Activated T-cell treated with anti-CD3 and anti-CD28 coated beads, Interleukin-2, amount 50 U/mL, for 72 hours (primary cell): ENCODE data around the gene FGD5. TPM values are rescaled to one million over a fixed set of nuclear protein-coding genes. Genes with fewer than 3 reads are reported as not detected.

Experiments used
- ATAC-seq, 2 donors: fragments of 150-1000 bp; cut with Tn5 transposase; replicated peaks in 1 of 2; 2 replicates each; pipeline ENCODE4 v1.10.0; 2021; ENCODE audit warnings: moderate library complexity in 2 of 2, mild to moderate bottlenecking in 1 of 2
- DNase-seq, 2 donors: peaks; one replicate each; pipeline ENCODE4 v3.0.0; 2021 to 2022; ENCODE audit warnings: mixed read lengths in 1 of 2
- H3K27ac Mint-ChIP-seq: one replicate; pipeline ENCODE4 v1.8.0; 2022; ENCODE audit warnings: mild to moderate bottlenecking, moderate library complexity, mixed read lengths
- H3K27me3 Mint-ChIP-seq: one replicate; pipeline ENCODE4 v1.8.0; 2022; ENCODE audit warnings: low read depth, mixed read lengths
- H3K36me3 Mint-ChIP-seq, 2 donors: one replicate each; pipeline ENCODE4 v1.8.0; 2022; ENCODE audit warnings: mixed read lengths in 2 of 2, mild to moderate bottlenecking in 1 of 2; ENCODE audit not compliant: insufficient read depth in 2 of 2
- H3K4me1 Mint-ChIP-seq: one replicate; pipeline ENCODE4 v1.8.0; 2022; ENCODE audit warnings: low read depth, mixed read lengths
- H3K4me3 Mint-ChIP-seq, 2 donors: one replicate each; pipeline ENCODE4 v1.8.0; 2022; ENCODE audit warnings: mild to moderate bottlenecking in 2 of 2, mixed read lengths in 2 of 2, moderate library complexity in 2 of 2
- H3K9me3 Mint-ChIP-seq, 2 donors: one replicate each; pipeline ENCODE4 v1.8.0; 2022; ENCODE audit warnings: mixed read lengths in 2 of 2
- total RNA-seq, 2 donors: library from RNA; stranded (reverse); gene quantifications; one replicate each; pipeline ENCODE4 v1.2.3, GENCODE V29; 2022

Gene FGD5
- total RNA-seq, 2 donors from 2014 or later: not detected

GRCh38 chr3:14820156-14820555 is 1.4 kb downstream of the FGD5 start:
- no peak for DNase-seq
- Mint-ChIP-seq H3K9me3 (no peaks in the 10 kb centered on the region), H3K27ac (no peak overlapping the region), H3K36me3 (no peaks in the 10 kb centered on the region), H3K4me1 (no peaks in the 10 kb centered on the region), H3K27me3 (peaks cover 9% of the 10 kb centered on the region), H3K4me3 (no peak overlapping the region)
- ATAC-seq: no peak

GRCh38 chr3:14821151-14821550 is 2.4 kb downstream of the FGD5 start:
- Mint-ChIP-seq H3K27ac (no peak overlapping the region), H3K27me3 (peaks cover 7% of the 10 kb centered on the region), H3K36me3 (no peaks in the 10 kb centered on the region), H3K4me3 (no peak overlapping the region), H3K4me1 (no peaks in the 10 kb centered on the region), H3K9me3 (no peaks in the 10 kb centered on the region)
- ATAC-seq (no peak), DNase-seq (no peak)

GRCh38 chr3:14822134-14822533 is 3.4 kb downstream of the FGD5 start:
- H3K27me3 Mint-ChIP-seq: peaks cover 7% of the 10 kb centered on the region
- no peak overlapping the region for H3K4me3 Mint-ChIP-seq
- DNase-seq (no peak), ATAC-seq (no peak)
- H3K4me1 Mint-ChIP-seq: no peaks in the 10 kb centered on the region
- no peaks in the 10 kb centered on the region for H3K36me3 Mint-ChIP-seq
- no peaks in the 10 kb centered on the region for H3K9me3 Mint-ChIP-seq
- H3K27ac Mint-ChIP-seq: no peak overlapping the region

- peaks cover 7% of the 10 kb centered on the region for H3K27me3 Mint-ChIP-seq
- ATAC-seq: no peak
- no peaks in the 10 kb centered on the region for H3K36me3 Mint-ChIP-seq
- no peak overlapping the region for H3K27ac Mint-ChIP-seq
- no peaks in the 10 kb centered on the region for H3K4me1 Mint-ChIP-seq
- no peak for DNase-seq
- no peaks in the 10 kb centered on the region for H3K9me3 Mint-ChIP-seq
- no peak overlapping the region for H3K4me3 Mint-ChIP-seq
These were observed 4.1 kb downstream of the FGD5 start for GRCh38 chr3:14822670-14823390.

GRCh38 chr3:14823393-14823792 is 4.6 kb downstream of the FGD5 start:
- Mint-ChIP-seq H3K27me3 (peaks cover 7% of the 10 kb centered on the region), H3K36me3 (no peaks in the 10 kb centered on the region), H3K4me3 (no peak overlapping the region), H3K9me3 (no peaks in the 10 kb centered on the region), H3K27ac (no peak overlapping the region), H3K4me1 (no peaks in the 10 kb centered on the region)
- DNase-seq (no peak), ATAC-seq (no peak)

GRCh38 chr3:14823910-14824629 is 5.3 kb downstream of the FGD5 start:
- ATAC-seq (no peak), DNase-seq (no peak)
- Mint-ChIP-seq H3K4me3 (no peak overlapping the region), H3K9me3 (no peaks in the 10 kb centered on the region), H3K27me3 (peaks cover 7% of the 10 kb centered on the region), H3K36me3 (no peaks in the 10 kb centered on the region), H3K27ac (no peak overlapping the region), H3K4me1 (no peaks in the 10 kb centered on the region)

- no peak for DNase-seq
These were observed 5.9 kb downstream of the FGD5 start for GRCh38 chr3:14824646-14825045.

GRCh38 chr3:14826069-14826468 is 7.3 kb downstream of the FGD5 start:
- Mint-ChIP-seq H3K27ac (no peak overlapping the region), H3K4me1 (no peaks in the 10 kb centered on the region), H3K4me3 (no peak overlapping the region), H3K36me3 (no peaks in the 10 kb centered on the region), H3K9me3 (no peaks in the 10 kb centered on the region), H3K27me3 (peaks cover 7% of the 10 kb centered on the region)
- DNase-seq (no peak), ATAC-seq (no peak)

More at GRCh38 chr3:14824646-14825045, 5.9 kb downstream of the FGD5 start:
- Mint-ChIP-seq H3K4me1 (no peaks in the 10 kb centered on the region), H3K36me3 (no peaks in the 10 kb centered on the region), H3K27me3 (peaks cover 7% of the 10 kb centered on the region), H3K4me3 (no peak overlapping the region), H3K9me3 (no peaks in the 10 kb centered on the region), H3K27ac (no peak overlapping the region)
- ATAC-seq: no peak

GRCh38 chr3:14827776-14828175 is 9.0 kb downstream of the FGD5 start:
- ATAC-seq (no peak), DNase-seq (no peak)
- Mint-ChIP-seq H3K27ac (no peak overlapping the region), H3K4me3 (no peak overlapping the region), H3K36me3 (no peaks in the 10 kb centered on the region), H3K4me1 (no peaks in the 10 kb centered on the region), H3K27me3 (peaks cover 3% of the 10 kb centered on the region), H3K9me3 (no peaks in the 10 kb centered on the region)

GRCh38 chr3:14829811-14830210 is 11.0 kb downstream of the FGD5 start:
- no peaks in the 10 kb centered on the region for H3K9me3 Mint-ChIP-seq
- no peaks in the 10 kb centered on the region for H3K36me3 Mint-ChIP-seq
- H3K4me3 Mint-ChIP-seq: no peak overlapping the region
- DNase-seq (no peak), ATAC-seq (no peak)
- H3K27ac Mint-ChIP-seq: no peak overlapping the region
- H3K4me1 Mint-ChIP-seq: no peaks in the 10 kb centered on the region
- no peaks in the 10 kb centered on the region for H3K27me3 Mint-ChIP-seq

GRCh38 chr3:14831916-14832450 is 13.2 kb downstream of the FGD5 start:
- Mint-ChIP-seq H3K4me3 (no peak overlapping the region), H3K27me3 (no peaks in the 10 kb centered on the region), H3K4me1 (no peaks in the 10 kb centered on the region), H3K36me3 (no peaks in the 10 kb centered on the region), H3K27ac (no peak overlapping the region), H3K9me3 (no peaks in the 10 kb centered on the region)
- no peak for DNase-seq
- ATAC-seq: no peak

GRCh38 chr3:14832975-14833722 is 14.4 kb downstream of the FGD5 start:
- Mint-ChIP-seq H3K4me3 (no peak overlapping the region), H3K27ac (no peak overlapping the region), H3K4me1 (no peaks in the 10 kb centered on the region), H3K27me3 (no peaks in the 10 kb centered on the region), H3K36me3 (no peaks in the 10 kb centered on the region), H3K9me3 (no peaks in the 10 kb centered on the region)
- ATAC-seq (no peak), DNase-seq (no peak)

GRCh38 chr3:14834121-14834520 is 15.4 kb downstream of the FGD5 start:
- Mint-ChIP-seq H3K36me3 (no peaks in the 10 kb centered on the region), H3K9me3 (no peaks in the 10 kb centered on the region), H3K4me1 (no peaks in the 10 kb centered on the region), H3K27me3 (no peaks in the 10 kb centered on the region), H3K4me3 (no peak overlapping the region), H3K27ac (no peak overlapping the region)
- no peak for DNase-seq
- no peak for ATAC-seq
